SK-N-SH treated with all-trans-retinoic acid at 6 μM for 48 hours (cell line): ENCODE results near the gene MESD.

ENCODE experiments used
- ATAC-seq: fragments of 200-7000 bp; cut with Tn5 transposase; 3 replicates; pipeline ENCODE4 v1.9.1; 2020; ENCODE audit warnings: mild to moderate bottlenecking, moderate library complexity
- ARNTL ChIP-seq: fragments of 450-650 bp; formaldehyde crosslinking; IDR thresholded peaks from 2 replicates; pipeline ENCODE4 v1.5.0; 2020; ENCODE audit warnings: low read depth, mild to moderate bottlenecking, moderate library complexity, borderline replicate concordance
- BACH2 ChIP-seq: fragments of 250-450 bp; sonication (Bioruptor Pico); IDR thresholded peaks from 2 replicates; pipeline ENCODE4 v1.9.0; 2021; ENCODE audit warnings: mild to moderate bottlenecking, borderline replicate concordance
- CREB5 ChIP-seq: fragments of 250-450 bp; sonication (Bioruptor Pico); IDR thresholded peaks from 2 replicates; pipeline ENCODE4 v1.5.1; 2020; ENCODE audit warnings: low read depth, mild to moderate bottlenecking, moderate library complexity
- ESRRG ChIP-seq: fragments of 250-450 bp; sonication (Bioruptor Pico); IDR thresholded peaks from 2 replicates; pipeline ENCODE4 v1.6.1; 2021; ENCODE audit warnings: mild to moderate bottlenecking
- ISL1 ChIP-seq: fragments of 250-450 bp; sonication (Bioruptor Pico); IDR thresholded peaks from 2 replicates; pipeline ENCODE4 v2.1.2; 2022; ENCODE audit warnings: mild to moderate bottlenecking, moderate library complexity
- OSR1 ChIP-seq: fragments of 250-450 bp; sonication (Bioruptor Pico); IDR thresholded peaks from 2 replicates; pipeline ENCODE4 v1.8.0; 2022; ENCODE audit warnings: moderate library complexity, mild to moderate bottlenecking, inconsistent platforms
- PPARA ChIP-seq: fragments of 250-450 bp; sonication (Bioruptor Pico); IDR thresholded peaks from 2 replicates; pipeline ENCODE4 v1.5.0; 2020; ENCODE audit warnings: mild to moderate bottlenecking, borderline replicate concordance
- RARB ChIP-seq: fragments of 250-450 bp; sonication (Bioruptor Pico); IDR thresholded peaks from 2 replicates; pipeline ENCODE4 v1.8.0; 2021; ENCODE audit warnings: mild to moderate bottlenecking, moderate library complexity
- TCF4 ChIP-seq: fragments of 250-450 bp; sonication (Bioruptor Pico); IDR thresholded peaks from 2 replicates; pipeline ENCODE4 v1.8.0; 2021; ENCODE audit warnings: mild to moderate bottlenecking, moderate library complexity, borderline replicate concordance
- TOX ChIP-seq: fragments of 250-450 bp; sonication (Bioruptor Pico); IDR thresholded peaks from 2 replicates; pipeline ENCODE4 v1.8.0; 2021; ENCODE audit warnings: mild to moderate bottlenecking, moderate library complexity, borderline replicate concordance
- TSHZ2 ChIP-seq: fragments of 250-450 bp; sonication (Bioruptor Pico); IDR thresholded peaks from 2 replicates; pipeline ENCODE4 v1.5.0; 2020; ENCODE audit warnings: mild to moderate bottlenecking, moderate library complexity
- ZC3H10 ChIP-seq: fragments of 250-450 bp; sonication (Bioruptor Pico); IDR thresholded peaks from 2 replicates; pipeline ENCODE4 v1.5.1; 2021; ENCODE audit warnings: mild to moderate bottlenecking, moderate library complexity
- ZFP3 ChIP-seq: fragments of 250-450 bp; sonication (Bioruptor Pico); IDR thresholded peaks from 2 replicates; pipeline ENCODE4 v1.5.0; 2020; ENCODE audit warnings: mild to moderate bottlenecking, moderate library complexity
- ZNF565 ChIP-seq: fragments of 450-650 bp; formaldehyde crosslinking; conservative IDR thresholded peaks from 2 replicates; pipeline ENCODE4 v1.5.0; 2020; ENCODE audit warnings: low read depth, mild to moderate bottlenecking, moderate library complexity
- ZNF70 ChIP-seq: fragments of 450-650 bp; formaldehyde crosslinking; IDR thresholded peaks from 2 replicates; pipeline ENCODE4 v1.5.0; 2020; ENCODE audit warnings: mild to moderate bottlenecking, moderate library complexity
- TF ChIP-seq, protein P1 (sequence below): fragments of 250-450 bp; sonication (Bioruptor Pico); IDR thresholded peaks from 2 replicates; pipeline ENCODE4 v1.5.1; 2021; ENCODE audit warnings: mild to moderate bottlenecking, moderate library complexity
- TF ChIP-seq, protein P2 (sequence below): fragments of 250-450 bp; sonication (Bioruptor Pico); IDR thresholded peaks from 2 replicates; pipeline ENCODE4 v1.8.0; 2021; ENCODE audit warnings: low read depth, mild to moderate bottlenecking, moderate library complexity, borderline replicate concordance

MESD gene

DNA sequence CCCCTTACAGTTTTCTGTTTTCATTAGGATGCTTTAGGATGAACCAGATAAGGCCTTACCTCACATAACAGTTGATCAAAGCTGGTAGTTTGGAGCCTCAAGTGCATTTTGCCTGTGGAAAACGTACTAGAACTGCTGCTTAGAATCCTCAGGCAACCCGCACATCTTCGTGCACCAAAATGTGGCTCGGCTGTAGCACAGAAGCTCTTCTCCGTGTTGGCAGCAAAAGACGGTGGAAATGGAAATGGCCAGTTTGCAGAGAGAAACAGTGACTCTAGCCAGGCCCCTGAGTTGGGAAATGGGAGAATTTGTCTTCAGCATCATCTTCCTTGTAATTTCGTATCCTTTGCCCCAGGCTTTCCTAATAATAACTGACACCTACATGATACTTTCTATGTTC, 31.7 kb upstream of the MESD start (continued):
- TF ChIP-seq, protein P1, sequence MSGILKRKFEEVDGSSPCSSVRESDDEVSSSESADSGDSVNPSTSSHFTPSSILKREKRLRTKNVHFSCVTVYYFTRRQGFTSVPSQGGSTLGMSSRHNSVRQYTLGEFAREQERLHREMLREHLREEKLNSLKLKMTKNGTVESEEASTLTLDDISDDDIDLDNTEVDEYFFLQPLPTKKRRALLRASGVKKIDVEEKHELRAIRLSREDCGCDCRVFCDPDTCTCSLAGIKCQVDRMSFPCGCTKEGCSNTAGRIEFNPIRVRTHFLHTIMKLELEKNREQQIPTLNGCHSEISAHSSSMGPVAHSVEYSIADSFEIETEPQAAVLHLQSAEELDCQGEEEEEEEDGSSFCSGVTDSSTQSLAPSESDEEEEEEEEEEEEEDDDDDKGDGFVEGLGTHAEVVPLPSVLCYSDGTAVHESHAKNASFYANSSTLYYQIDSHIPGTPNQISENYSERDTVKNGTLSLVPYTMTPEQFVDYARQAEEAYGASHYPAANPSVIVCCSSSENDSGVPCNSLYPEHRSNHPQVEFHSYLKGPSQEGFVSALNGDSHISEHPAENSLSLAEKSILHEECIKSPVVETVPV (CRISPR knock-in tag) = no peak
- TF ChIP-seq ISL1 (CRISPR knock-in tag) = no peak
- no peak for TF ChIP-seq ZNF70 (CRISPR knock-in tag)
- TF ChIP-seq, protein P2, sequence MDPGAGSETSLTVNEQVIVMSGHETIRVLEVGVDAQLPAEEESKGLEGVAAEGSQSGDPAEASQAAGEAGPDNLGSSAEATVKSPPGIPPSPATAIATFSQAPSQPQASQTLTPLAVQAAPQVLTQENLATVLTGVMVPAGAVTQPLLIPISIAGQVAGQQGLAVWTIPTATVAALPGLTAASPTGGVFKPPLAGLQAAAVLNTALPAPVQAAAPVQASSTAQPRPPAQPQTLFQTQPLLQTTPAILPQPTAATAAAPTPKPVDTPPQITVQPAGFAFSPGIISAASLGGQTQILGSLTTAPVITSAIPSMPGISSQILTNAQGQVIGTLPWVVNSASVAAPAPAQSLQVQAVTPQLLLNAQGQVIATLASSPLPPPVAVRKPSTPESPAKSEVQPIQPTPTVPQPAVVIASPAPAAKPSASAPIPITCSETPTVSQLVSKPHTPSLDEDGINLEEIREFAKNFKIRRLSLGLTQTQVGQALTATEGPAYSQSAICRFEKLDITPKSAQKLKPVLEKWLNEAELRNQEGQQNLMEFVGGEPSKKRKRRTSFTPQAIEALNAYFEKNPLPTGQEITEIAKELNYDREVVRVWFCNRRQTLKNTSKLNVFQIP (CRISPR knock-in tag) = no peak
- no peak for TF ChIP-seq ARNTL
- TF ChIP-seq TCF4 (CRISPR knock-in tag) = no peak
- TF ChIP-seq, all 23 proteins: peak for 0

- no peak for TF ChIP-seq ISL1 (CRISPR knock-in tag)
- TF ChIP-seq, protein P1 (CRISPR knock-in tag) = no peak
- no peak for TF ChIP-seq ZFP3 (CRISPR knock-in tag)
- TF ChIP-seq ARNTL = no peak
- no peak for ATAC-seq
Measured at GRCh38 chr15:81018197-81018596, 28.6 kb upstream of the MESD start.

DNA sequence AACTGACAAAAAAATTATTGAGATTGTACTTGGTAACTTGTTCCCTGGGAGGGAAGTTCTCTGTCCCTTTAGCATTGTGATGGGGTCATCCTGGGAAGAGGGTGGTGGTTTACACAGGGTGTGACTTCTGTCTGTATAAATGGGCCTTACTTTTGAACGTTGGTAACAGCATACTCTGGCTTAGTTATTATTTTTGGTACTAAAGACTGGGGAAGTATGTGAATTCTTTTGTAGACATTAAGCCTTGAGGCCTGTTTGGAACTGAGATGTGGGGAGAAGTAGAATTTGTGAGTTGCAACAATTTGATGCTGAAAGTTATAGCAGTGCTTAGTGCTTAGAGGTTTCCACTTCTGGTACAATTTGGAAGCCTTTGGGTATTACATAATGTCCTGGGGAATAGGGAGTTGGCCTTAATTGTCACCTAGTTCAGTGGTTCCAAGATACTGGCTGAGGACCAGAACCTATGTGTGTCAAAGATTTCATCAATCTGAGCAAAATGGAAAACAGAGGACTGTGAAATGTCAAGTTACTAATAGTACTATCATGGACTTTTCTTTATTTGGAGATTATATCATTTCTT, 27.0 kb upstream of the MESD start:
- ATAC-seq = no peak
- TF ChIP-seq CREB5 (CRISPR knock-in tag) (no peak), BACH2 (CRISPR knock-in tag) (no peak)

DNA sequence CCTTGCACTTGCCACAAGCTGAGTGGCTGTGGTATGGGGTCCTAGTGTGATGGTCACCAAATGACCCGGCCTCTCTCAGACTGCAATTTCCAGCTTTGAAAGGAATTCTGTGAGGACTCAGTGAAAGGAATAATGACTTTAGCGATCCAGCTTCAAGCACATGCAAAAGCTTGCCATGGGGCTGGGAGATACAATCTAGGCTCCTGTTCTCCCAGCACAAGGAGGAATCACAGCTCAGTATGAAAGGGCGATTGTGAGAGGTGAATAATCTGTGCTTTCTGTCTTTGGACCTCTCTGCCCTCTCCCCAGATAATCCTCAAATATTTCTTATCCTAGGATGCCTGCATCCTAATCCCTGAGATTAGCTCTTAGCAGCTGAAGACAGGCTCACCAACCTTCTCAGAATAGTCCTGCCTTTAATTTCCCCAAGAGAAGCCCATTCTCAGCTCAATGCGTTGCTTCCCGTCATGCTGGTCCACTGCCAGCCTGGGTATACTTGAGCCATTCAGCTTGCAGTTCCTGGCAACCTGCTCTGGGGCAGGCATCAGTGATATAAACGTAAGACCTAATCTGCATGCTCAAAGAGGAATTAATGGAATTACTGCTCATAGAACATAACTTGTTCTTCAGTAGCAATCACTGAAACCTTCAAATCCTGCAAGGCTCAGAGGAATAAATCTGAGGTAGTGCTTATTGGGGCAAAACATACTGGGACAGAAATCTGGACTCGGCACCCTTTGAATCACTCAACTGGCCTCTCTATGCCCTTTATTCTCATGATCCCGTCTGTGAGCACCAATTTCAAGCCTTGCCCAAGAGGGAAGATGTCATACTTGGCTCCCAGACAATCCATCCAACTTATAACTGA, 26.2 kb upstream of the MESD start:
- ATAC-seq = no peak
- TF ChIP-seq, protein P1 (CRISPR knock-in tag) = no peak
- TF ChIP-seq, all 23 proteins: peak for 0

DNA sequence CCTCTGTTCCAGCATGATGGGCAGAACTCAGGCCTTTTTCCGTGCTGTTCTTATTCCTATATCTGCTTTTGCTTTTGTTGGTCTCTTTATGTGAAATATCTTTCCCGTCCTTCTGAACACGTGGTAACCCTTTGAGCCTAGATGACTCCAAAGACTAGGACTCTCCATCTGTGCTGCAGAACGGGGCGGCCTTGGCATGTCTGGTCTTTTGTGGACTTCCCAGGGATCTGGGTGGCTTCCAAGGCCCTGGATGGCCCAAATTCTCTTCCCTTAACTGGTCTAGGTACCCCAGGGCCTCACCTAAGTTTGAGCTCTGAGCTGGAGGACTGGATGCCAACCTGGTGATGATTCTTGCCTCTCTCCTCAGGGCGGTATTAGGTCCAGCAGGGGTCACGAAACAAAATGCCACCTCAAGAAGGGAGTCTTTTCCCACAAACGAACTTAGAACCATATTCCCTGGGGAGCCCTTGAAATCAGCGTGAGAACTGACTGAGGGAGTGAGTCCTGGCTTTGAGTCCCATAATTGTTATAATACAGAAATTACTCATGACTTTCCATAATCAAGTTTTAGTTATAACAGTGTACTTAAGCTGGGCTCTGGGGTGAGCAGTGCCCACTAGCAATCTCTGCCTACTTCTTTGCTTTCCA, 25.0 kb upstream of the MESD start:
- no peak for ATAC-seq
- no peak for TF ChIP-seq TSHZ2 (CRISPR knock-in tag)
- no peak for TF ChIP-seq ZFP3 (CRISPR knock-in tag)
- no peak for TF ChIP-seq RARB (CRISPR knock-in tag)
- TF ChIP-seq TOX = no peak
- TF ChIP-seq BACH2 (CRISPR knock-in tag) = no peak
- no peak for TF ChIP-seq ZNF565 (CRISPR knock-in tag)
- no peak for TF ChIP-seq ESRRG
- TF ChIP-seq, protein P1 (CRISPR knock-in tag) = no peak
- TF ChIP-seq PPARA (CRISPR knock-in tag) = no peak
- no peak for TF ChIP-seq TCF4 (CRISPR knock-in tag)
- TF ChIP-seq ARNTL = no peak
- no peak for TF ChIP-seq ZC3H10 (CRISPR knock-in tag)
- TF ChIP-seq OSR1 = no peak
- no peak for TF ChIP-seq CREB5 (CRISPR knock-in tag)
